Mucosa of stomach (tissue), 1 donor: ENCODE data around the gene CEP295NL.
"Not testable (repeated sequence)": the region's sequence is repeated elsewhere in the genome, so short reads cannot be mapped to it uniquely, and the experiment has no call there.

ENCODE experiments used
- H3K27me3 ChIP-seq: one replicate; pipeline ENCODE4 v1.7.0; 2013; ENCODE audit warnings: mild to moderate bottlenecking, low read length; ENCODE audit not compliant: control insufficient read depth, insufficient read depth
- H3K36me3 ChIP-seq: one replicate; pipeline ENCODE4 v1.7.0; 2013; ENCODE audit warnings: low read length; ENCODE audit not compliant: control insufficient read depth, insufficient read depth
- H3K4me1 ChIP-seq: one replicate; pipeline ENCODE4 v1.7.0; 2013; ENCODE audit warnings: mild to moderate bottlenecking, low read length; ENCODE audit not compliant: control insufficient read depth, insufficient read depth
- H3K4me3 ChIP-seq: one replicate; pipeline ENCODE4 v1.7.0; 2013; ENCODE audit warnings: low read length
- H3K9ac ChIP-seq: one replicate; pipeline ENCODE4 v1.7.0; 2013; ENCODE audit warnings: mild to moderate bottlenecking, low read length, moderate library complexity
- H3K9me3 ChIP-seq: one replicate; pipeline ENCODE4 v1.7.0; 2013; ENCODE audit warnings: mild to moderate bottlenecking, low read length, moderate library complexity; ENCODE audit not compliant: control insufficient read depth
- donor health status: Pancreatic carcinoma.

The CEP295NL gene

DNA sequence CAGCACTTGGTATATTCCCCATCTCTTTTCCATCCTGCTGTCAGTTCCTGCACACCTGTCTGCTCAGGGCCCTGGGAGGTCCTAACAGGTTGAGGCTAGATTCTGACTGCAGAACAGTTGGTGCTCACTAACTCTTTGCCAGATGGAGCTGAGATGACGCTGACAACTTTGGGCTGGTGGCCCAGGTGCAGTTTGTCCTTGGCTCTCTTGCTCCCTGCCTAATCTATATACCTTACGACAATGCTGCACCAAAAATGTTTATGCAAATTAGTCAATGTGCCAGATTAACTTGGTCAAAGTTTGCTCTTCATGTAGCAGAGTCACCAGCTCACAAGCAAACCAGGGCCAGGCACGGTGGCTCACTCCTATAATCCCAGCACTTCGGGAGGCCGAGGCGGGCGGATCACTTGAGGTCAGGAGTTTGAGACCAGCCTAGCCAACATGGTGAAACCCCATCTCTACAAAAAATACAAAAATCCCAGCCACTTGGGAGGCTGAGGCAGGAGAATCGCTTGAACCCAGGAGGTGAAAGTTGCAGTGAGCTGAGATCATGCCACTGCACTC is 26.0 kb downstream of the CEP295NL start:
- not testable (repeated sequence) for H3K36me3 ChIP-seq, H3K9me3 ChIP-seq, H3K27me3 ChIP-seq, H3K9ac ChIP-seq, H3K4me3 ChIP-seq
- peaks cover 13% of the 10 kb centered on the region for H3K4me1 ChIP-seq

GRCh38 chr17:78876094-78876597 is 26.9 kb downstream of the CEP295NL start:
- H3K27me3 ChIP-seq, result no peaks in the 10 kb centered on the region
- H3K9me3 ChIP-seq, result no peaks in the 10 kb centered on the region
- no peak overlapping the region for H3K9ac ChIP-seq
- no peaks in the 10 kb centered on the region for H3K36me3 ChIP-seq
- H3K4me1 ChIP-seq, result peaks cover 8% of the 10 kb centered on the region
- no peak overlapping the region for H3K4me3 ChIP-seq

DNA sequence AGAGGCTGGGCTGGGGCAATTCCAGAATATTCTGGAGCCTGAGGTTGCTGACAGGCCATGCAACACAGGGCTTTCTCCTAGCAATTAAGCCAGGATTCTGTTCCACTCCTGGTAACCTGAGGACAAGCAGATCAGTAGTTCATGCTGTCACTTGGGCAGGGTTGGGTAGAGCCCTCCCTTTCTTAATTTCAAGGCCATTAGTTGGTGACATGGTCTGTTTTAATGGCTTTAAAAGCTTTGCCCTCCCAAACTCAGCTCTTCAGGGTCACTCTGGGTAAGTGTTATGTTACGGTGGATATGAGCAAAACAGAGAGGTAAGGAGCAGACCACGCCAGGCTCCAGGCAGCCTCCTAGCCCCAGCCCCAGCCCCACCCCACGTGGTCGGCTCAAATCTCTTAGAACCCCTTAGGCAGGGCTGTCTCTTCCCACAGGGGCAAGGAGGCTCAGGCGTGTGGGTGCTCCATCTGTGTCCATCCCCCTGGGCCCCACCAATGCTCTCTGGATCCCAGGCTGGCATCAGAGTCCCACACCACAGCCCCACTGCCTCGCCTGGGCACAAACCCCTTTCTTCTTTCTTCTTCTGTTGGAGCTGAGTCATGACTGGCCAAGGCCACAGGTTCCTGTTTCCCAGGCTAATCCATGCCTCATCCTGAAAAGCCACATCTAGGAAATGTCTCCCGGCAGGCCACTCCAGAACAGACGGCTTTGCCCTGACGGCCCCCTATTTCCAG is 27.5 kb downstream of the CEP295NL start:
- H3K9me3 ChIP-seq, result no peaks in the 10 kb centered on the region
- peaks cover 8% of the 10 kb centered on the region for H3K4me1 ChIP-seq
- no peak overlapping the region for H3K9ac ChIP-seq
- H3K4me3 ChIP-seq, result no peak overlapping the region
- no peaks in the 10 kb centered on the region for H3K27me3 ChIP-seq
- no peaks in the 10 kb centered on the region for H3K36me3 ChIP-seq

GRCh38 chr17:78873519-78874340 is 29.3 kb downstream of the CEP295NL start:
- Histone ChIP-seq H3K4me1 (no peaks in the 10 kb centered on the region), H3K27me3 (no peaks in the 10 kb centered on the region), H3K9ac (no peak overlapping the region)

GRCh38 chr17:78872486-78872885 is 30.5 kb downstream of the CEP295NL start:
- H3K4me3 ChIP-seq, result no peak overlapping the region
- no peak overlapping the region for H3K9ac ChIP-seq
- H3K9me3 ChIP-seq, result no peaks in the 10 kb centered on the region
- H3K36me3 ChIP-seq, result no peaks in the 10 kb centered on the region
- H3K4me1 ChIP-seq, result no peaks in the 10 kb centered on the region
- H3K27me3 ChIP-seq, result no peaks in the 10 kb centered on the region

More at GRCh38 chr17:78873519-78874340, 29.3 kb downstream of the CEP295NL start:
- Histone ChIP-seq H3K9me3 (no peaks in the 10 kb centered on the region), H3K4me3 (no peak overlapping the region), H3K36me3 (no peaks in the 10 kb centered on the region)

GRCh38 chr17:78870621-78871020 is 32.4 kb downstream of the CEP295NL start:
- Histone ChIP-seq H3K4me1 (no peaks in the 10 kb centered on the region), H3K9me3 (no peaks in the 10 kb centered on the region), H3K27me3 (no peaks in the 10 kb centered on the region), H3K4me3 (no peak overlapping the region), H3K36me3 (no peaks in the 10 kb centered on the region), H3K9ac (no peak overlapping the region)

DNA sequence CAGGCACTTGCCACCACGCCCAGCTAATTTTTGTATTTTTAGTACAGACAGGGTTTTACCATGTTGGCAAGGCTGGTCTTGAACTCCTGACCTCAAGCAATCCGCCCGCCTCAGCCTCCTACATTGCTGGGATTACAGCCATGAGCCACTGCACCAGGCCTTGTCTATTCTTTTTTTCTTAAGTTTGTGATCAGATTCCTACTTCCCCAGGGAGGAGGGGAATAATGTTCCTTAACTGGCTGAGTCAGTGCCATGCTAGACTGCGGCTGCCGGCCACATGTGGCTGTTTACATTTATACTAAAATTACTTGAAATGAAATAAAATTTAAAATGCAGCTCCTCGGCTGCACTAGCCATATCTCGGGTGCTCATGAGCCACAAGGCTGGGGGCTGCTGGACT is 34.6 kb downstream of the CEP295NL start:
- Histone ChIP-seq H3K4me3 (no peak overlapping the region), H3K9me3 (no peaks in the 10 kb centered on the region), H3K4me1 (no peaks in the 10 kb centered on the region), H3K27me3 (no peaks in the 10 kb centered on the region), H3K36me3 (no peaks in the 10 kb centered on the region), H3K9ac (no peak overlapping the region)

DNA sequence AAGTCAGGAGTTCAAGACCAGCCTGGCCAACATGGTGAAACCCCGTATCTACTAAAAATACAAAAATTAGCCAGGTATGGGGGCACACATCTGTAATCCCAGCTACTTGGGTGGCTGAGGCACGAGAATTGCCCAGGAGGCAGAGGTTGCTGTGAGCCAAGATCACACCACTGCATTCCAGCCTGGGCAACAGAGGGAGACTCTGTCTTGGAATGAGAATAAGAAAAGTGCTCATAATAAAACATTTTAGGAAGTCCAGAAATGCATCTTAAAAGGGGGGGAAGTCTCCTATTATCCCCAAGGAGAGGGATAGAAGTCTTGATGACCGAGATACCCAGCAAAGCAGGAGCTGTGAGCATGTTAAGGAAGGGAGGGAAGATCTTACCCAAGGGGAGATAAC is 36.0 kb downstream of the CEP295NL start:
- H3K4me3 ChIP-seq, H3K9me3 ChIP-seq, H3K9ac ChIP-seq, H3K27me3 ChIP-seq, H3K36me3 ChIP-seq, H3K4me1 ChIP-seq: not testable (repeated sequence)

DNA sequence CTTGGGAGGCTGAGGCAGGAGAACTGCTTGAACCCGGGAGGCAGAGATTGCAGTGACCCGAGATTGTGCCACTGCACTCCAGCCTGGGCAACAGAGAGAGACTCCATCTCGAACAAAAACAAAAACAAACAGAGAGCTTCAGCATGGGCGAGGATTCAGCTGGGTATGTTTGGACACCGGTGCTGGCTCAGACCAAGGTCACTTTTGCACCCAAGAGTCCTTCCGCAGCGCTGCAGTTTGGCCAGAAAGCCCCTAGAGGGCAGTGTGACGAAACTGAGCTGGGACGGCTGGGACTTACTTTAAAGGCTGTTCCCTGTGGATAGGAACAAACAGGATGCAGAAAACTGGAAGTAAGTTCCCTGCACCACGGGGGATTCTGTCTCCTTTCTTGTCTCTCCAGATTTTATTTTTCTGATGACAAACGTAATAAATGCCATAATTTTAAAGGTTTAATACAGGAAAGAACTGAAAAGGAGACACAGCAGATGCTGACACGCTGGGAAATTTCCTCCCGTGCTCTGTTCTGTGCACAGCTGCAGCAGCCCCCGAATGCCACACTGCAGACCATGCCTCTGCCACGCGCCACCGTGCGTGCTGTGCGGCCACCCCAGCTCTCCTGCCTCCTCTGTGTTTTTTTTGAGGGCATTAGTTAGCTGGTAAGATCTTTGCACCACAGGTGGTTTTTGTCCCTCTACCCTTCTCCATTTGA is 37.2 kb downstream of the CEP295NL start:
- no peaks in the 10 kb centered on the region for H3K27me3 ChIP-seq
- H3K36me3 ChIP-seq, result no peaks in the 10 kb centered on the region
- H3K9ac ChIP-seq, result no peak overlapping the region
- H3K4me3 ChIP-seq, result no peak overlapping the region
- H3K4me1 ChIP-seq, result peaks cover 18% of the 10 kb centered on the region
- H3K9me3 ChIP-seq, result no peaks in the 10 kb centered on the region

GRCh38 chr17:78864117-78864516 is 38.9 kb downstream of the CEP295NL start:
- no peaks in the 10 kb centered on the region for H3K36me3 ChIP-seq
- peaks cover 18% of the 10 kb centered on the region for H3K4me1 ChIP-seq
- H3K9ac ChIP-seq, result no peak overlapping the region

DNA sequence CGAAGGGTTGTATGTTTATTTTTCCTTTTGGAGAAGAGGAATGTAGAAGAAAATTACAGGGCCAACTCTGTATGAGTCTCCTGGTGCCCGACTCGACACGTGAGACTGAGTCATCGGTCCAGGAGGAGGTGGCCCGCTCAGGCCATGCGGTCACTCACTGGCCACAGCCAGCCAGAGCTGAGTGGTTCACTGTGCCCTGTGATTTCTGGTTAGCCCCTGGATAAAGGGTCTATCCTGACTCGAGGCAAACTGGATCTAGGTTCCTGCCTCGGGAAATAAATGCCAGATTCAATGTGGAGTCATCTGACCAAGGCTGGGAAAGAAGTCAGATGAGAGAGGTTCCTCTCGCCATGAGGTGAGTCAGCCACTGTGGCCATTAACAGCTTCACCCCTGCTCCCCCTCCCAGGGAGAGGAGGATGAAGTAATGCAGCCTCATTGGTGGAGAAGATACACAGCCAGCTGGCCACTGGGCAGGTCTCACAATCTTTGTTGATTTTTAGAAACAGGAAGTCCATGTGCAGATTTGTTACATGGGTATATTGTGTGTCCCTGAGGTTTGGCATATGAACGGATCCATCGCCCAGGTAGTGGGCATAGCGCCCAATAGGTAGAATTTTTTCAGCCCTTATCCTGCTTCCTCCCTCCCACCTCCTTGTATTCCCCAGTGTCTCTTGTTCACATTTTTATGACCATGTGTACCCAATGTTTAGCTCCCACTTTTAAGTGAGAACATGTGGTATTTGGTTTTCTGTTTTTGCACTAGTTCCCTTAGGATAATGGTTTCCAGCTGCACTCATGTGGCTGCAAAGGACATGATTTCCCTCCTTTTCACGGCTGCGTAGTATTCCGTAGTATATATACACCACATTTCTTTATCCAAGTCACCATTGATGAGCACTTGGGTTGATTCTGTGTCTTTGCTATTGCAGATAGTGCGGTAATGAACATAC is 40.7 kb downstream of the CEP295NL start:
- Histone ChIP-seq H3K4me1 (peaks cover 18% of the 10 kb centered on the region), H3K9ac (peak overlapping the region; percentile 19), H3K9me3 (no peaks in the 10 kb centered on the region), H3K36me3 (no peaks in the 10 kb centered on the region), H3K27me3 (no peaks in the 10 kb centered on the region), H3K4me3 (no peak overlapping the region)

More at GRCh38 chr17:78864117-78864516, 38.9 kb downstream of the CEP295NL start:
- Histone ChIP-seq H3K27me3 (no peaks in the 10 kb centered on the region), H3K4me3 (no peak overlapping the region), H3K9me3 (no peaks in the 10 kb centered on the region)
